Measurements from ENCODE around the gene RPS4Y2. TPM values are rescaled to one million over a fixed set of nuclear protein-coding genes. Genes with fewer than 3 reads are reported as not detected.

Gene RPS4Y2
- polyA plus RNA-seq, 3 donors, result not detected

DNA sequence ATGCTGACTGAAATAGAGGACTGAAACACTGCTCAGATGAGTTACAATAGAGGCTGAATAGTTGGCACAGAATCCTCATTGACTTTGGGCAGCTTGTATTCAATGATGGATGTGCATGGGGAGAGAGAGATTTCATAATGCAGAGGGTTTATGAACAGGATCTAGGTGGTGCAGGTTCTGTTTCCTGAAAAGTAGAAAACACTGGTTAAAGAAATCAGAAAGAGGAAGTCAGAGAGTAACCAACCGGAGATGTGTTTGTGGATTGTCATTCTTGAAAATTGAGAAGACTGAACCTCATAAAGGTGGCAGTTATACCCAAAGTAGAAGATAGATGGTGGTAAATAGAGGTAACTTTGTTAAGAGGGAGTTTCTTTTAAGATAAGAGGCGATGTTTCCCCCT, 8.0 kb downstream of the RPS4Y2 start:
- peak overlapping the region in 1 of 7 donors; percentile 48 for H3K27ac Mint-ChIP-seq

GRCh38 chrY:20765117-20765516, 9.2 kb downstream of the RPS4Y2 start:
- WGBS (ENCODE audit: insufficient coverage), result no CpG with 5 or more reads among the region's 2 CpGs
- no peaks in the 10 kb centered on the region for H4K20me1 ChIP-seq (ENCODE audit: insufficient read depth, low read length)
- TF ChIP-seq CTCF (IDR thresholded peaks at IDR 0.05), result no peak
- no peak for DNase-seq
- no peak overlapping the region for H3K9ac ChIP-seq (ENCODE audit: insufficient read depth, low read length, poor library complexity, severe bottlenecking)
- no peaks in the 10 kb centered on the region for H3K9me3 ChIP-seq (replicated peaks in 1 of 2; ENCODE audit: control insufficient read depth in 1 of 2, insufficient read depth in 1 of 2, low read length in 2 of 2)
- Mint-ChIP-seq H3K9me3 (peaks cover 0 to 2% (median 0%) of the 10 kb centered on the region in 7 donors), H3K36me3 (no peaks in the 10 kb centered on the region), H3K27ac (no peak overlapping the region), H3K4me3 (no peak overlapping the region), H3K4me1 (peaks cover 13% of the 10 kb centered on the region), H3K27me3 (ENCODE audit: low read depth in 3 of 3) (peaks cover 0 to 3% (median 0%) of the 10 kb centered on the region in 3 donors)
- intact Hi-C loops (cut with micrococcal nuclease), result no loop called here
- H3K4me3 ChIP-seq (replicated peaks in 1 of 3; ENCODE audit: low read depth in 2 of 3, low read length in 3 of 3), result no peak overlapping the region
- no peaks in the 10 kb centered on the region for H3K36me3 ChIP-seq (replicated peaks in 1 of 2; ENCODE audit: control insufficient read depth in 1 of 2, insufficient read depth in 2 of 2, low read length in 2 of 2)
- H3K4me2 ChIP-seq (replicated peaks; ENCODE audit: extremely low read depth, low read length, poor library complexity, severe bottlenecking), result no peak overlapping the region
- no peaks in the 10 kb centered on the region for H3K27me3 ChIP-seq (ENCODE audit: control insufficient read depth in 2 of 2, insufficient read depth in 2 of 2, low read length in 2 of 2)
- H3K79me2 ChIP-seq (ENCODE audit: insufficient read depth, low read length), result no peaks in the 10 kb centered on the region
- H3K27ac ChIP-seq (ENCODE audit: low read depth in 1 of 2, low read length in 2 of 2), result no peak overlapping the region
- H2AFZ ChIP-seq (ENCODE audit: insufficient read depth, low read depth, low read length, poor library complexity, severe bottlenecking), result no peak overlapping the region
- peaks cover 0 to 6% of the 10 kb centered on the region in 2 donors for H3K4me1 ChIP-seq (ENCODE audit: control insufficient read depth in 1 of 2, insufficient read depth in 2 of 2, low read length in 2 of 2)

More for the DNA sequence above, 8.0 kb downstream of the RPS4Y2 start:
- no peak overlapping the region for H2AFZ ChIP-seq (ENCODE audit: insufficient read depth, low read depth, low read length, poor library complexity, severe bottlenecking)
- intact Hi-C loops (cut with micrococcal nuclease), result no loop called here
- peaks cover 0 to 6% of the 10 kb centered on the region in 2 donors for H3K4me1 ChIP-seq (ENCODE audit: control insufficient read depth in 1 of 2, insufficient read depth in 2 of 2, low read length in 2 of 2)
- DNase-seq, result peak in 1 of 3 donors; percentile 2
- H3K4me3 Mint-ChIP-seq, result peak overlapping the region in 1 of 2 donors; percentile 23
- H4K20me1 ChIP-seq (ENCODE audit: insufficient read depth, low read length), result no peaks in the 10 kb centered on the region
- WGBS (ENCODE audit: insufficient coverage), result no CpG with 5 or more reads among the region's 2 CpGs
- peaks cover 0 to 3% (median 0%) of the 10 kb centered on the region in 3 donors for H3K27me3 Mint-ChIP-seq (ENCODE audit: low read depth in 3 of 3)
- no peak for TF ChIP-seq CTCF (IDR thresholded peaks at IDR 0.05)
- H3K4me1 Mint-ChIP-seq, result peaks cover 13% of the 10 kb centered on the region
- H3K9ac ChIP-seq (ENCODE audit: insufficient read depth, low read length, poor library complexity, severe bottlenecking), result no peak overlapping the region
- no peaks in the 10 kb centered on the region for H3K9me3 Mint-ChIP-seq
- H3K4me2 ChIP-seq (replicated peaks; ENCODE audit: extremely low read depth, low read length, poor library complexity, severe bottlenecking), result no peak overlapping the region
- no peaks in the 10 kb centered on the region for H3K79me2 ChIP-seq (ENCODE audit: insufficient read depth, low read length)
- no peaks in the 10 kb centered on the region for H3K36me3 Mint-ChIP-seq
- no peaks in the 10 kb centered on the region for H3K9me3 ChIP-seq (replicated peaks in 1 of 2; ENCODE audit: control insufficient read depth in 1 of 2, insufficient read depth in 1 of 2, low read length in 2 of 2)
- H3K27me3 ChIP-seq (ENCODE audit: control insufficient read depth in 2 of 2, insufficient read depth in 2 of 2, low read length in 2 of 2), result no peaks in the 10 kb centered on the region
- no peak overlapping the region for H3K27ac ChIP-seq (ENCODE audit: low read depth in 1 of 2, low read length in 2 of 2)
- H3K4me3 ChIP-seq (replicated peaks in 1 of 3; ENCODE audit: low read depth in 2 of 3, low read length in 3 of 3), result no peak overlapping the region
- H3K36me3 ChIP-seq (replicated peaks in 1 of 2; ENCODE audit: control insufficient read depth in 1 of 2, insufficient read depth in 2 of 2, low read length in 2 of 2), result no peaks in the 10 kb centered on the region
